Mammary epithelial cell (primary cell): Measurements from ENCODE around the gene SMTN.

Experiments used
- CTCF ChIP-seq, 2 donors: IDR thresholded peaks in 1 of 2; conservative IDR thresholded peaks in 1 of 2; 2 replicates each; pipeline ENCODE4 v1.5.1; 2011 to 2012; ENCODE audit warnings: inconsistent platforms in 2 of 2, low read length in 2 of 2, mild to moderate bottlenecking in 2 of 2, control low read depth in 1 of 2, low read depth in 1 of 2; ENCODE audit not compliant: insufficient read depth in 1 of 2; ENCODE audit errors: extremely low read depth in 1 of 2
- EZH2 ChIP-seq: IDR thresholded peaks from 2 replicates; pipeline ENCODE4 v1.6.1; 2012; ENCODE audit warnings: low read length, inconsistent platforms, borderline replicate concordance

- no peak for TF ChIP-seq CTCF (conservative IDR thresholded peaks at IDR 0.05 in 1 of 2, IDR thresholded peaks at IDR 0.05 in 1 of 2; ENCODE audit: extremely low read depth in 1 of 2, insufficient read depth in 1 of 2, low read depth in 1 of 2, low read length in 2 of 2)
- TF ChIP-seq EZH2: no peak
Observed at GRCh38 chr22:31091106-31091975, 10.2 kb downstream of the SMTN start.
